ENCODE data around the gene EXOC3L4.

Gene EXOC3L4

GRCh38 chr14:103071544-103072251 is 22.8 kb upstream of the EXOC3L4 start:
- no peak for DNase-seq

DNA sequence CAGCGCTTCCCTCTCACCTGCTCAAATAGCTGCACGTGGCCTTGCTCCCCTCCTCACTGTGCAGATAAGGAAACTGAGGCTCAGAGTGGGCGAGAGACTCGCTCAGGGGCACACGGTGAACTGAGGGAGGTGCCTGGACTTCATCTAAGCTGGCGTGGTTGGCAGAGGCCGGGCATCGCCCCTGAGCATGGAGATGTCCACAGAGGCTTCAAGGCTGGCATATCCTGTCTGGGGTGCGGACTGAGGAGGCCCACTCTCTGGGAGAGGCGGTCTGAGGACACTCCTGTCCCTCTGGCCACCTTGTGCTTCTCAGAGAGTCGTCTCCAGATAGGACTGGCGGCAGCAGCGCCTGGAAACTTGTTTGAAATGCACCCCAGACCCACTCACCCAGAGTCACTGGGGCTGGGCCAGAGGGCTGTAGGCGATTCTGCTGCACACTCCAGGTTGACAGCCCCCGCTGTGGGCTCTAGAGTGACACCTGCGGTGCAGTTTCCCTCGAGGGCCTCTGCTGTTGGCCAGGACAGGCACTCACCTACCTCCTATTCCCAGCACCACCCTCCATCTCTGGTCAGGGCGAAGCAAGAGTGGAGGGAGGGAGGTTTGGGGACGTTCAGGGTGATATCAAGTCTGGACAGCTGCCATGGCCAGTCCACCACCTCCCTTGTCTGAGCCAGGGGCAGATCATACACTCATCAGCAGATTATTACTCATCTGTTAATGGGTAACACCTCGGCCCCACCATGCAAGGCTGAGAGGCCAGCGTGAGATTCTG is 21.7 kb upstream of the EXOC3L4 start:
- DNase-seq = no peak

DNA sequence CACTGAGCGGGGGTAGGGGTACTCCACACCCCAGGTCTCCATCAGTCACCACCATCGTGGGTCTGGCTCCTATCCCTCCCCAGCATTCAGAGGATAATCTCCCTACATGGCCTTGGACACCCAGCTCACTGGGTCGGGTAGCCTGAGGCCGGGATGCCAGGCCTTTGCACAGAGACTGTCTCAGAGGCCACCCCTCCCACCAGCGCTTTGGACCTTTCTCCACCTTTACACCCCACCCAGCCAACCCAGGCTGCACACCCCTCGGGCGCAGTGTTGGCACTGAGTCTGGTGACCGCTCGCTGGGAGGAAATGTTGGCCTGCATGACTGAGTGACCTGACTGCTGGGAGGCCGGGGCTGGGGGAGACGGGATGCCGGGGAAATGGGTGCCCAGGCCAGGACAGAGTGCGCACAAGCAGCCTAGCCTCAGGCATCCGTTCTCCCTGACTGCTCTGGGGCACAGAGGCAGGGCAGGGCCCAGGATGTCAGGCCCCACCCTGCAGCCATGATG is 21.1 kb upstream of the EXOC3L4 start:
- no peak for DNase-seq

DNA sequence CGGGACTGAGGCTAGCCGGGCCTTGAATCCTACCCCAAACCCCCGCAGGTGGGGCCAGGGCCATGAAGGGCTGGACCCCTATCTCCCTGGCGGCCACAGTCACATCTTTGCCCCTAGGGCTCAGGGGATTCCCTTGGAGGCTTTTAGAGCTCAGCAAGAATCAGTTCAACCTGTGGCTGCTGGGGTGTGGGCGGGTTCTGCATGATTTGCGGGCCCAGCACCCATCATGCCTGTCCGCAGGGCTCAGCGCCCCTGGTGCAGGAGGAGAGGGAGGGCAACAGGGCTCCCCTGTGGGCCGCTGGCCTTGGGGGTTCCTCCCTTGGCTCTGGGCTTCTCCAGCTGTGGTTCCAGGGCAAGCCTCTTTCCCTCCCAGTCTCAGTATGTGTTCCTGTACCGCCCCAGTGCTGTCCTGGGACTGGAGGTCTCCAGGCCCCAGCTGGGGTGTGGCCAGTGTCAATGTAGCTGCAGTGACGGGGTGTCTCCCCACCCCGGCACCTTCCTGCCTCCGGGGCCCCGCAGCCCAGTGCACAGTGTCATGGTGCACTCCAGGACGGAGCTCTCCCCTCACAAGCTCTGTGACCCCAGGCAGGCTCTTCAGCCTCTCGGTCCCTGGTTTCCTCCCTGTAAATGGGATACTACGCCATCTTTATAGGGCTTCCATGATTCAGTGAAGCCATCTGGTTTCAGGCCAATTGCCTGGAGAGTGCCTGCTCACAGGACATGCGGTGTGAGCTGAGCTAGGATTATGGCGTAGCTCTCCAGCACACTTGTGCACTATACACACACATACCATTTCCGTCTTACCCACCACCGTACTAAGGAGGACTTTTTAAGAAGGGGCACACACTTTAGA is 20.4 kb upstream of the EXOC3L4 start:
- no peak for DNase-seq

DNA sequence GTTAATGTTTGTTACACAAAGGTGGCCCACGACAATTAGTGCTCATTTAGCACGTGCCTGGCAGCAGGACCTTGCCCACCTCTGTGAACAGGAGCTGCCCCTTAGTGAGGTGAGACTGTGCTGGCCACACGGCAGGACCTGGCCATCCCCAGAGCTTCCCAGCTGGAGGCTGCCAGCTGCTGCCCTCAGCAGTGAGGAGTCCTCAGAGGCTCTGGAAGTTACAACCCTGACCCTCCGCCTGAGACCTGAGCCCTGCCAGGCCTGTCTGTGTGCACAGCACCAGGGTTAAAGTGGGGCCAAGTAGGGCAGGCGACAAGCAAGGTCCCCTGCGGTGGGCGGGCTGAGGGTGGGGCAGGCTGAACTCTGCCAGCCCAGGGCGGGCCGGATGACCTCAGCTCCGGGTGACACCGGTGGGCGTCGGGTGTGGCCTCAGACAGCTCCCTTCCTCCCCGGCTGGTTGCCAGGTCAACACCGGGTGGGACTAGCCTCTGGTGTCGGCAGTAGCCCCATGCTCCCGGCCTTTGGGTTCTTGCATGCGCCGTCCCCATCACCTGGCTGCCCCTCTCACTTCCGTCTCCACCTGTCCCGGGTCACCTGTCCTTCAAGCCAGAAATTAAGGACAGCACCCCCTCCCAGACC is 19.7 kb upstream of the EXOC3L4 start:
- DNase-seq = peak; percentile 86

DNA sequence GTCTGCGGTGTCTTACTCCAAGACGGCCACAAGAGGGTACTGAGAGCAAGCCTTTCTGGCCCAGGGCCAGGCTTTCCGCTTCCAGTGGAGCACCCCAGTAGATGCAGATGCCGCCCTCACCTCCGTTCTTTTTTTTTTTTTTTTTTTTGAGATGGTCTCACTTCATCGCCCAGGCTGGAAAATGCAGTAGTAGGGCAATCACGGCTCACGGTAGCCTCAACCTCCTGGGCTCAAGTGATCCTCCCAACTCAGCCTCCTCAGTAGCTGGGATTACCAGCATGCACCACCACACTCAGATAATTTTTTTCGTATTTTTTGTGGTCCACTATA is 16.1 kb upstream of the EXOC3L4 start:
- peak; percentile 93 for DNase-seq

DNA sequence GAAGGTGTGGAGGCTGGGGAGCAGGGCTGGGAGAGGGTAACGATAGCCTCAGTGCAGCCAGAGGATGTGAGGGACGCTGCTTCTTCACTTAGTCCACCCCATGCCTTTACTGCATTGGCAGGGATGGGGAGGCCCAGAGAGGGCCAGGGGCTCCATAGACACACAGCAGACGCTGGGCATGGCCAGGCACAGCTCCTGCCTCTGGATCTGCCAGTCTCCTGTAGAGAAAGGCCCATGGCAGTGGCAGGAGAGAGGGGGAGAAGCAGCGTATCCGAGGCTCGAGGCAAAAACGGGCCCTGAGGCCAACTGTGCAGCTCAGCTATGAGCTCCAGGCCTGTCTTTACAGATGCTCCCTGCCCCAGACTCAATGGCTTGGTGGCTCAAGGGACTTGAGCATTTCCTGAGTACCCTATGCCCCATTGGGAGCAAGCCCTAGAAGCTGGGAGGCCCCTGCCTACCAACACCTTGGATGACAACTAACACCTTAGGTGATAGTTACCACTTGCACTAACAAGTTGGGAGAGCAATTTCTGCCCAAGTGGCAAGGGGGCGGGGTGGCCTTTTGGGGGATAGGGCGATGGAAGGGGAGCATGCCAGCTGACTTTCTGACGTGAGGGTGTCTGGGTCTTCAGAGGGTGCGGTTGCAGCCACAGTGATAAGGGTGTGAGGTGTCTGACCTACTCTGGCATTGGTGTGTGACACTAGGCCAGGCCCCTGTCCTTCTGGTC is 15.5 kb upstream of the EXOC3L4 start:
- DNase-seq = no peak

GRCh38 chr14:103081951-103082350 is 12.6 kb upstream of the EXOC3L4 start:
- no peak for DNase-seq

- DNase-seq = no peak
These were observed 10.3 kb upstream of the EXOC3L4 start, which contains the start of gene LBHD2 for GRCh38 chr14:103084021-103084919. Gene LBHD2 (plus strand): TSS chr14:103084210. CDS start chr14:103086013, 1,803 bp downstream.

DNA sequence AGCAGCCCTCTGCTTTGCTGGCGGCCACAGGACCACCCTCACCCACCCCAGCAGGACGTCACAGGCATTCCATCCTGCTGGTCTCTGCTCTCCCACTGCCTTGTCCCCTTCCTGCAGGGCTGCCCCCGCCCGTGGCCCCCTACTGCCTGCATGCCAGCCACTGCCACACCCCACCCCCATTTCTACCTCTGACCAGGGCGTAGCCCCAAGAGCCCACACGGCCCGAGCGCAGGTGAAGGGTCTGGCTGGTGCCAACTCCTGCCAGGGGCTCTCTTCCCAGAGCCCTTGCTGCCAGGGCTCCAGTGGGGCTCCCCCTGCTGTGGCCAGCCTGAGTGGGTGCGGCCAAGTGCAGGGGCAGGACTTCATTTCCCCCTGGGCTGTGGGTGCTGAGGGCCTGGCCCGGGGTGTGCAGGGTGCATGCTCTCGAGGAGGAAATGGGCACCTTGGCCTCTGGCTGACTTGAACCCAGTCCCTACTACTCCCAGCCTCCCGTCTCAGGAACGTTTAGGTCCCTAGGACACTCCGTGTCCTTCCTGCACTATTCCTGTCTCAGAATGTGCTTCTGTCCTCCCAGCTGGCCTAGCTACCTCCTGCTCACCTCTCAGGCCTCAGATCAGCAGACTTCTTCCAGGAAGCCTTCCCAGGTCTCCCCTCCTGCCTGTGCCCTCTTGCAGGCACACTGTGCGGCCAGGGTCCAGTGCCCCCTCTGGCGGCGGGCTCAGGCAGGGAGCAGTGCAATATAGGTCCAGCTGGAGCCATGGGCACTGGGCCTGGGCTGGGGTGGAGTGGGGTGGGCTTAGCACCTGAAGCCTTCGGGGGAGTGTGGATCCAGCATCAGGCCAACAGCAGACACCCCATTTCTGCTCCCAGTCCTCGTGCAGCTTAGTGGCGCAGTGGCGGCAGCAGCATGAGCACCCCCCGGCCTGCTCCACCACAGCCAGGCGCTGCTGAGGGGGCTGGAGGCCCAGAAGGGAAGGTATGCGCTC is 9.1 kb upstream of the EXOC3L4 start:
- DNase-seq = no peak

DNA sequence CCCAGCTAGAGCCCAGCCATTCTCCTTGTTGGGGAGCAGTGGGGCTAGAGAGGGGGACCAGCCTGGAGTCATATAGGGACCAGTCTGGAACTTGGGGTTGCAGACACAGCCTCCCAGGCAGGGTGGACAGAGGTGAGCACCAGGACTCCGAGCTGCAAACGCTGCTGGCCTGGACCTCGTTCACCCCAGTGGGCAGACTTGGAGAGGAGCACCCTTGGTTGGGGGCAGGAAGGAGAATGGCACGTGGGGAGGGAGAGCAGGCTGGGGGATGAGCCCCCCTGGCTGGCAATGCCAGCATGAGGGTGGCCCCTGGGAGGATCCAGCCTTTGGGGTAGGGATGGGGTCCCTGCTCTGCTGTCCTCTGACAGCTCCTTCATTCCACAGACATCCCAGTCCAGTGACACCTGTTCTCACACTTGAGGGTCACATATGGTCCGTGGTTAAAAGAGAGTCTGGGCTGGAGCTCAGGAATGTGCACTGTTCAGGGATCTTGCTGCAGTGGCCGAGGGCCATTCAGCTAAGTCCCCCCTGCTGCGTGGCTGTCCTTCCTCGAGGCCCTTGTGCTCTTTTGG is 7.7 kb upstream of the EXOC3L4 start:
- no peak for DNase-seq

DNA sequence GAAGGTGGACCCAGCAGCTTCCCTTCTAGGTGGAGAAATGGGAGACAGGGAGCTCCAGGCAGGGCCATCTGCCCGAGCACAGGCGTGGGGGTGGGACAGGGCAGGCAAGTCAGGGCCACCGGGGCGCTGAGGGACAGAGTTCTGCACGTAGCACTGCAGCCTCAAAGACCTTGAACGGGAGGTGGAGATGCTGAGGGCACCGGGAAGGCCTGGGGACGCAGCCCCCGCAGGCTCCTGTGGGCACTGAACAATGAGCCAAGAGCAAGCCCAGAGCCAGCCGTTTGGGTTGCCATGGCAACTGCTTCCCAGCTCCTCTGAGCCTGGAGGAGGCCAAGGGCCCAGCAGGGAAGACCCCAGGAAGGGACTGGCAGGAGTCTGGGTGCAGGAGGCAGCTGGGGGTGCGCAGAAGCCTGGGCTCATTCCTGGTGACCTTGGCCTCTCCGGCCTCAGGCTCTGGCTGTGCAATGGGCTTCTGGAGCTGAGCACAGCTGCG is 7.1 kb upstream of the EXOC3L4 start:
- DNase-seq = no peak

GRCh38 chr14:103088921-103089320 is 5.6 kb upstream of the EXOC3L4 start:
- no peak for DNase-seq

- DNase-seq = no peak
These were observed 4.9 kb upstream of the EXOC3L4 start for GRCh38 chr14:103089386-103090335.

- no peak for DNase-seq
These were observed 4.0 kb upstream of the EXOC3L4 start for GRCh38 chr14:103090481-103091020.

- peak; percentile 86 for DNase-seq
These were observed 3.3 kb upstream of the EXOC3L4 start for GRCh38 chr14:103091041-103091882.

GRCh38 chr14:103091883-103092222 is 2.7 kb upstream of the EXOC3L4 start:
- no peak for DNase-seq
